H1 (cell line): Measurements from ENCODE around the gene ICAM3. TPM values are rescaled to one million over a fixed set of nuclear protein-coding genes. Genes with fewer than 3 reads are reported as not detected.

Source experiments
- ATF2 ChIP-seq: IDR thresholded peaks from 2 replicates; pipeline ENCODE4 v1.6.1; 2012; ENCODE audit warnings: low read length, inconsistent platforms
- CBX5 ChIP-seq: fragments of 300-800, 300-1000 bp; sonication (generic); IDR thresholded peaks from 2 replicates; pipeline ENCODE4 v1.7.1; 2016; ENCODE audit warnings: antibody characterized with exemption, low read length, low read depth
- CEBPB ChIP-seq: IDR thresholded peaks from 2 replicates; pipeline ENCODE4 v1.6.1; 2012; ENCODE audit warnings: low read depth, low read length
- CTCF ChIP-seq, 3 experiments: IDR thresholded peaks; 1 replicate in 2 of 3; 2 replicates in 1 of 3; pipeline versions ENCODE4 v1.5.1 to v1.6.1; 2011; ENCODE audit warnings: low read length in 3 of 3, mild to moderate bottlenecking in 3 of 3, inconsistent platforms in 2 of 3, low read depth in 1 of 3, moderate library complexity in 1 of 3; ENCODE audit not compliant: insufficient read depth in 1 of 3; ENCODE audit errors: control extremely low read depth in 1 of 3
- EP300 ChIP-seq, 2 experiments: IDR thresholded peaks; 1 replicate in 1 of 2; 2 replicates in 1 of 2; pipeline ENCODE4 v1.6.1; 2011 to 2012; ENCODE audit warnings: low read depth in 2 of 2, low read length in 2 of 2, mild to moderate bottlenecking in 2 of 2, borderline replicate concordance in 1 of 2, inconsistent platforms in 1 of 2, moderate library complexity in 1 of 2
- EZH2 ChIP-seq: fragments of 200-600 bp; sonication (generic); IDR thresholded peaks from 2 replicates; pipeline ENCODE4 v1.7.1; 2012; ENCODE audit warnings: low read depth, mild to moderate bottlenecking, moderate library complexity, low read length, inconsistent platforms; ENCODE audit not compliant: severe bottlenecking
- FOSL1 ChIP-seq: IDR thresholded peaks from 2 replicates; pipeline ENCODE4 v1.6.1; 2011; ENCODE audit warnings: mild to moderate bottlenecking, low read depth, low read length, moderate library complexity; ENCODE audit not compliant: insufficient read depth
- HDAC2 ChIP-seq, 2 experiments: fragments of 300-600 bp in 1 of 2; sonication (generic) in 1 of 2; IDR thresholded peaks; 2 replicates each; pipeline ENCODE4 v1.6.1; 2011 to 2012; ENCODE audit warnings: low read depth in 2 of 2, low read length in 2 of 2, mild to moderate bottlenecking in 2 of 2, moderate library complexity in 2 of 2, borderline replicate concordance in 1 of 2, inconsistent platforms in 1 of 2
- KDM1A ChIP-seq: fragments of 200-600, 300-600 bp; sonication (generic); IDR thresholded peaks from 2 replicates; pipeline ENCODE4 v1.7.1; 2016; ENCODE audit warnings: mild to moderate bottlenecking, low read length, borderline replicate concordance
- PHF8 ChIP-seq: fragments of 200-600 bp; sonication (generic); conservative IDR thresholded peaks from 2 replicates; pipeline ENCODE4 v1.7.1; 2012; ENCODE audit warnings: low read depth, mild to moderate bottlenecking, inconsistent platforms, low read length, moderate library complexity
- RFX5 ChIP-seq: IDR thresholded peaks from 2 replicates; pipeline ENCODE4 v1.6.1; 2011; ENCODE audit warnings: low read depth, low read length, improper control_type of control experiment, borderline replicate concordance
- RXRA ChIP-seq: IDR thresholded peaks from 2 replicates; pipeline ENCODE4 v1.6.1; 2011; ENCODE audit warnings: low read depth, mild to moderate bottlenecking, low read length, moderate library complexity; ENCODE audit not compliant: insufficient read depth
- SP4 ChIP-seq: IDR thresholded peaks from 2 replicates; pipeline ENCODE4 v1.6.1; 2012; ENCODE audit warnings: low read length, inconsistent platforms
- SRF ChIP-seq: IDR thresholded peaks from 2 replicates; pipeline ENCODE4 v1.6.1; 2011; ENCODE audit warnings: mild to moderate bottlenecking, low read depth, low read length, moderate library complexity
- SUZ12 ChIP-seq: fragments of 200-600 bp; sonication (generic); IDR thresholded peaks from 2 replicates; pipeline ENCODE4 v1.6.1; 2012; ENCODE audit warnings: mild to moderate bottlenecking, inconsistent platforms, low read length, moderate library complexity, mixed read lengths
- TEAD4 ChIP-seq: IDR thresholded peaks from 2 replicates; pipeline ENCODE4 v1.6.1; 2012; ENCODE audit warnings: low read depth, low read length, inconsistent platforms, mixed read lengths
- polyA plus RNA-seq, 7 experiments: library from polyadenylated mRNA; depleted of rRNA in 3 of 7; stranded (reverse) in 5 of 7; unstranded in 2 of 7; fragments of >200 nt in 5 of 7; fragments of 200-250 nt in 2 of 7; gene quantifications; 1 replicate in 5 of 7; 2 replicates in 1 of 7; 4 replicates in 1 of 7; pipeline versions ENCODE4 v1.2.1 to v1.2.3, GENCODE V29; 2011 to 2013; ENCODE audit warnings: missing spikeins in 2 of 7, mixed read lengths in 2 of 7
- total RNA-seq: library from RNA; stranded (reverse); fragmentation: NEBNext Ultra II Directional; extraction: Animal tissue kit (Norgen Biotek cat#: 25700); gene quantifications from 2 replicates; pipeline ENCODE4 v1.2.1, GENCODE V29; 2021
- TF ChIP-seq, protein P1 (sequence below): IDR thresholded peaks from 2 replicates; pipeline ENCODE4 v1.6.1; 2011; ENCODE audit warnings: low read depth, mild to moderate bottlenecking, low read length; ENCODE audit not compliant: insufficient read depth

The ICAM3 gene
- total and polyA plus RNA-seq, 2 of the 8 experiments (the other 6 are each of a cell fraction or from before 2014, with no cell fraction given) = 15.4 to 16.5 TPM

DNA sequence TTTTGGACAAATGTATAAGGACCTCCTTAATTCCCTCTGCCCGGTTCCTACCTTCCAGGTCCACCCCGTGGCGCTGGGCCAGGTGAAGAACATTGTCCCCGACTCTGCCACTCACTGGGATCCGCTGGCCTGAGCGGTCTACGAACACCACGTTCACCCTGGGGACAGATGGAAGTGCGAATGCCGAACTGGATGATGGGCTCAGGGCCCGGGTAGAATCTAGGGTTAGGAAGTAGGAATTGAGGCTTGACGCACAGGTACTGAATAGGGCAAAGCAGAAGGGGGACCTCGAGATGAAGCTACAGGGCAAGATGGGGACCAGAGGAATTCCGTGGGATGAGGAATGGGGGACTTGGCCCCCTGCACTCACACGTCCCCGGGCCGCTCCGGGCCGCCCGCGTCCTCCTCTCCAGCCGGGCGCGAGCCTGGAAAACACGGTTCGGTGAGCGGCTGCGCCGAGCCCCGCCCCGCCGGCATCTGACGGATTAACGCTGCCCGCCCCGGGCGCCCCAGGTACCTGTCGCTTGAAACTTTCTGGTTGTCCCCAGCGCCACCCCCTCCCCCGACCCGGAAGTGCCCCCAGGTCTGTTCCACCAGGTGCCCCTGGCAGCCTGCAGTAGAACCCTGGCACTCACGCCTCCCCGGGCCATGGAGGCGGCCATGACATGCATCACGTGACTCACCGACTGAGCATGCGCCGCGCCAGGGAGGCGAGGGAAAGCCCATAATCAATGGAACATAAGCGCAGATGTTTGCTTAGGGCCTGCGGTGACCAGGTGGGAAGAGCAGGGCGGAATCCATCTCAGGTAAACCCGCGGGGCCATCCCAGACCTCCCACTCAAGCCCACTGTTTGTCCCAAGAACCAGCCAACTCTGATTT is 23.8 kb downstream of the ICAM3 start, which contains the start of gene FDX2 (continued):
- TF ChIP-seq EP300 (IDR thresholded peaks at IDR 0.05; ENCODE audit: borderline replicate concordance in 1 of 2, low read depth in 2 of 2, low read length in 2 of 2) = no peak
- TF ChIP-seq HDAC2 (IDR thresholded peaks at IDR 0.05; ENCODE audit: borderline replicate concordance in 1 of 2, low read depth in 2 of 2, low read length in 2 of 2) = peak in 1 of 2 experiments; percentile 84; a peak in 1 of 4 replicates
- no peak for TF ChIP-seq ATF2
- no peak for TF ChIP-seq CBX5
- no peak for TF ChIP-seq SRF
- TF ChIP-seq EZH2 = no peak
- no peak for TF ChIP-seq CEBPB
- TF ChIP-seq TEAD4 = no peak
- no peak for TF ChIP-seq FOSL1
- TF ChIP-seq RXRA = no peak
- TF ChIP-seq RFX5 = no peak
- TF ChIP-seq SUZ12 = no peak
- TF ChIP-seq KDM1A = no peak
- TF ChIP-seq CTCF (IDR thresholded peaks at IDR 0.05; ENCODE audit: control extremely low read depth in 1 of 3, insufficient read depth in 1 of 3, low read depth in 1 of 3, low read length in 3 of 3) = no peak
- TF ChIP-seq, protein P1, sequence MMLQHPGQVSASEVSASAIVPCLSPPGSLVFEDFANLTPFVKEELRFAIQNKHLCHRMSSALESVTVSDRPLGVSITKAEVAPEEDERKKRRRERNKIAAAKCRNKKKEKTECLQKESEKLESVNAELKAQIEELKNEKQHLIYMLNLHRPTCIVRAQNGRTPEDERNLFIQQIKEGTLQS = peak; percentile 91
- TF ChIP-seq PHF8 = peak; percentile 65; the same call in 1 of the 2 replicates
- TF ChIP-seq SP4 = no peak
